Liver (tissue), 9 donors: ENCODE data around the gene MLN. TPM values are rescaled to one million over a fixed set of nuclear protein-coding genes. Genes with fewer than 3 reads are reported as not detected.

Experiments used
- DNase-seq: peaks from one replicate; pipeline ENCODE4 v3.0.0-alpha.2; 2017; ENCODE audit warnings: low spot score
- H3K27ac ChIP-seq, 2 donors: one replicate each; pipeline ENCODE4 v1.7.0; 2013; ENCODE audit warnings: inconsistent platforms in 2 of 2, low read length in 2 of 2, control low read depth in 1 of 2, low read depth in 1 of 2, mild to moderate bottlenecking in 1 of 2
- H3K27me3 ChIP-seq, 4 donors: one replicate each; pipeline versions ENCODE4 v1.6.1 to v1.7.0; 2013; ENCODE audit warnings: low read length in 3 of 4, inconsistent platforms in 1 of 4, mild to moderate bottlenecking in 1 of 4, moderate library complexity in 1 of 4; ENCODE audit not compliant: control insufficient read depth in 4 of 4, insufficient read depth in 4 of 4
- H3K36me3 ChIP-seq, 4 donors: one replicate each; pipeline versions ENCODE4 v1.6.1 to v1.7.0; 2013; ENCODE audit warnings: low read length in 3 of 4, mild to moderate bottlenecking in 3 of 4, low read depth in 1 of 4, moderate library complexity in 1 of 4; ENCODE audit not compliant: control insufficient read depth in 4 of 4, insufficient read depth in 3 of 4
- H3K4me1 ChIP-seq, 4 donors: one replicate each; pipeline versions ENCODE4 v1.6.1 to v1.7.0; 2013; ENCODE audit warnings: low read length in 3 of 4, mild to moderate bottlenecking in 3 of 4, moderate library complexity in 1 of 4; ENCODE audit not compliant: control insufficient read depth in 4 of 4, insufficient read depth in 4 of 4
- H3K4me3 ChIP-seq, 3 donors: one replicate each; pipeline versions ENCODE4 v1.6.1 to v1.7.0; 2013; ENCODE audit warnings: low read length in 3 of 3, control low read depth in 1 of 3, low read depth in 1 of 3, mild to moderate bottlenecking in 1 of 3
- H3K9ac ChIP-seq, 2 donors: one replicate each; pipeline ENCODE4 v1.7.0; 2013; ENCODE audit warnings: low read length in 2 of 2, mild to moderate bottlenecking in 2 of 2, moderate library complexity in 2 of 2, control low read depth in 1 of 2, low read depth in 1 of 2
- H3K9me3 ChIP-seq, 4 donors: one replicate each; pipeline versions ENCODE4 v1.6.1 to v1.7.0; 2013; ENCODE audit warnings: low read length in 3 of 4; ENCODE audit not compliant: control insufficient read depth in 4 of 4
- EGR1 ChIP-seq, 2 donors: IDR thresholded peaks; 2 replicates each; pipeline ENCODE4 v1.6.1; 2016 to 2018; ENCODE audit warnings: antibody characterized with exemption in 2 of 2, low read depth in 2 of 2
- FOXA1 ChIP-seq: IDR thresholded peaks from 2 replicates; pipeline ENCODE4 v1.6.1; 2016; ENCODE audit warnings: antibody characterized with exemption
- FOXA2 ChIP-seq: IDR thresholded peaks from 2 replicates; pipeline ENCODE4 v1.6.1; 2016; ENCODE audit warnings: antibody characterized with exemption
- GABPA ChIP-seq, 2 donors: IDR thresholded peaks in 1 of 2; conservative IDR thresholded peaks in 1 of 2; 2 replicates each; pipeline ENCODE4 v1.6.1; 2016; ENCODE audit warnings: antibody characterized with exemption in 2 of 2, mild to moderate bottlenecking in 1 of 2, moderate library complexity in 1 of 2
- HNF4A ChIP-seq, 2 donors: conservative IDR thresholded peaks; 2 replicates each; pipeline ENCODE4 v1.6.1; 2016; ENCODE audit warnings: antibody characterized with exemption in 2 of 2, mild to moderate bottlenecking in 2 of 2
- HNF4G ChIP-seq: IDR thresholded peaks from 2 replicates; pipeline ENCODE4 v1.6.1; 2016; ENCODE audit warnings: antibody characterized with exemption
- JUND ChIP-seq, 2 donors: IDR thresholded peaks; 2 replicates each; pipeline ENCODE4 v1.6.1; 2016; ENCODE audit warnings: antibody characterized with exemption in 2 of 2
- NR2F2 ChIP-seq: IDR thresholded peaks from 2 replicates; pipeline ENCODE4 v1.6.1; 2016; ENCODE audit warnings: antibody characterized with exemption
- RAD21 ChIP-seq, 2 donors: IDR thresholded peaks; 2 replicates each; pipeline ENCODE4 v1.6.1; 2016; ENCODE audit warnings: antibody characterized with exemption in 2 of 2, mild to moderate bottlenecking in 2 of 2
- SP1 ChIP-seq: IDR thresholded peaks from 2 replicates; pipeline ENCODE4 v1.6.1; 2018; ENCODE audit warnings: antibody characterized with exemption, mild to moderate bottlenecking
- TAF1 ChIP-seq: conservative IDR thresholded peaks from 2 replicates; pipeline ENCODE4 v1.6.1; 2016; ENCODE audit warnings: antibody characterized with exemption, mild to moderate bottlenecking
- YY1 ChIP-seq: IDR thresholded peaks from 2 replicates; pipeline ENCODE4 v1.6.1; 2016; ENCODE audit warnings: antibody characterized with exemption, mild to moderate bottlenecking
- whole genome bisulfite sequencing: extraction: QIAGEN DNeasy Blood & Tissue Kit; methylation state at CpG from one replicate; pipeline ENCODE4 v1.1.7; 2013; 5-methylcytosine and 5-hydroxymethylcytosine counted together
- polyA plus RNA-seq, 2 donors: library from polyadenylated mRNA; stranded (reverse) in 1 of 2; unstranded in 1 of 2; fragments of 200-250 nt in 1 of 2; fragments of >200 nt in 1 of 2; fragmentation: Nextera tagmentation in 1 of 2; extraction: Ambion mirVana in 1 of 2; gene quantifications; one replicate each; pipeline versions ENCODE4 v1.2.1 to v1.2.3, GENCODE V29; 2013 to 2015
- total RNA-seq, 2 donors: library from RNA; depleted of rRNA; stranded (reverse); fragments of >200 nt; gene quantifications; one replicate each; pipeline ENCODE4 v1.2.3, GENCODE V29; 2014
- TF ChIP-seq, protein P1 (sequence below): fragments of 150-350 bp; IDR thresholded peaks from 2 replicates; pipeline ENCODE4 v1.5.1; 2017; ENCODE audit warnings: improper control_type of control experiment, low read depth, low read length; ENCODE audit not compliant: missing input control
- TF ChIP-seq, protein P2 (sequence below): IDR thresholded peaks from 2 replicates; pipeline ENCODE4 v1.6.1; 2016; ENCODE audit warnings: antibody characterized with exemption
- TF ChIP-seq, protein P3 (sequence below): IDR thresholded peaks from 2 replicates; pipeline ENCODE4 v1.6.1; 2016; ENCODE audit warnings: antibody characterized with exemption
- TF ChIP-seq, protein P4 (sequence below): IDR thresholded peaks from 2 replicates; pipeline ENCODE4 v1.6.1; 2016; ENCODE audit warnings: antibody characterized with exemption
- donor health status: healthy.
- donor health status: healthy.
- donor health status: healthy.
- donor health status: healthy.
- donor health status: healthy.

MLN gene
- total and polyA plus RNA-seq, 4 donors: not detected

DNA sequence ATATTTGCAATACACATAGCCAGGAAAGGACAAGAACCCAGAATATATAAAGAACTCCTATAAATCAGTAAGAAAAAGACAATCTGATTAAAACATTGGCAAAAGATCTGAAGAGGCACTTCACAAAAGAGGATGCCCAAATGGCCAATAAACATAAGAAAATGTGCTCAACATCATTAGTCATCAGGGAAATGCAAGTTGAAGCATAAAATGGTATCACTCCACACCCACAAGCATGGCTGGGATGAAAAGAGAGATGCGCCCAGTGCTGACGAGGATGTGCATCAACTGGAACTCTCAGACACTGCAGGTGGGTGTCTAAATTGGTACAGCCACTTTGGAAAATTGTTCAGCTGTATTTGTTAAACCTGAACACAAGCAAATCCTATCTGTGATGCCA, 42.4 kb upstream of the MLN start:
- Histone ChIP-seq H3K4me1 (no peaks in the 10 kb centered on the region), H3K9me3 (no peaks in the 10 kb centered on the region), H3K9ac (no peak overlapping the region), H3K27ac (no peak overlapping the region), H3K27me3 (no peaks in the 10 kb centered on the region), H3K36me3 (no peaks in the 10 kb centered on the region), H3K4me3 (no peak overlapping the region)
- WGBS: 94% methylated on average over 2 of the region's 2 CpGs
- DNase-seq: no peak
- TF ChIP-seq, protein P1, sequence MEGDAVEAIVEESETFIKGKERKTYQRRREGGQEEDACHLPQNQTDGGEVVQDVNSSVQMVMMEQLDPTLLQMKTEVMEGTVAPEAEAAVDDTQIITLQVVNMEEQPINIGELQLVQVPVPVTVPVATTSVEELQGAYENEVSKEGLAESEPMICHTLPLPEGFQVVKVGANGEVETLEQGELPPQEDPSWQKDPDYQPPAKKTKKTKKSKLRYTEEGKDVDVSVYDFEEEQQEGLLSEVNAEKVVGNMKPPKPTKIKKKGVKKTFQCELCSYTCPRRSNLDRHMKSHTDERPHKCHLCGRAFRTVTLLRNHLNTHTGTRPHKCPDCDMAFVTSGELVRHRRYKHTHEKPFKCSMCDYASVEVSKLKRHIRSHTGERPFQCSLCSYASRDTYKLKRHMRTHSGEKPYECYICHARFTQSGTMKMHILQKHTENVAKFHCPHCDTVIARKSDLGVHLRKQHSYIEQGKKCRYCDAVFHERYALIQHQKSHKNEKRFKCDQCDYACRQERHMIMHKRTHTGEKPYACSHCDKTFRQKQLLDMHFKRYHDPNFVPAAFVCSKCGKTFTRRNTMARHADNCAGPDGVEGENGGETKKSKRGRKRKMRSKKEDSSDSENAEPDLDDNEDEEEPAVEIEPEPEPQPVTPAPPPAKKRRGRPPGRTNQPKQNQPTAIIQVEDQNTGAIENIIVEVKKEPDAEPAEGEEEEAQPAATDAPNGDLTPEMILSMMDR: no peak
- TF ChIP-seq HNF4A (conservative IDR thresholded peaks at IDR 0.05): no peak
- no peak for TF ChIP-seq TAF1
- TF ChIP-seq, protein P2, sequence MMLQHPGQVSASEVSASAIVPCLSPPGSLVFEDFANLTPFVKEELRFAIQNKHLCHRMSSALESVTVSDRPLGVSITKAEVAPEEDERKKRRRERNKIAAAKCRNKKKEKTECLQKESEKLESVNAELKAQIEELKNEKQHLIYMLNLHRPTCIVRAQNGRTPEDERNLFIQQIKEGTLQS: no peak
- TF ChIP-seq EGR1 (IDR thresholded peaks at IDR 0.05; ENCODE audit: low read depth in 2 of 2): no peak
- TF ChIP-seq HNF4G: no peak
- TF ChIP-seq YY1: no peak
- TF ChIP-seq, protein P3, sequence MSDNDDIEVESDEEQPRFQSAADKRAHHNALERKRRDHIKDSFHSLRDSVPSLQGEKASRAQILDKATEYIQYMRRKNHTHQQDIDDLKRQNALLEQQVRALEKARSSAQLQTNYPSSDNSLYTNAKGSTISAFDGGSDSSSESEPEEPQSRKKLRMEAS: no peak
- TF ChIP-seq NR2F2: no peak

DNA sequence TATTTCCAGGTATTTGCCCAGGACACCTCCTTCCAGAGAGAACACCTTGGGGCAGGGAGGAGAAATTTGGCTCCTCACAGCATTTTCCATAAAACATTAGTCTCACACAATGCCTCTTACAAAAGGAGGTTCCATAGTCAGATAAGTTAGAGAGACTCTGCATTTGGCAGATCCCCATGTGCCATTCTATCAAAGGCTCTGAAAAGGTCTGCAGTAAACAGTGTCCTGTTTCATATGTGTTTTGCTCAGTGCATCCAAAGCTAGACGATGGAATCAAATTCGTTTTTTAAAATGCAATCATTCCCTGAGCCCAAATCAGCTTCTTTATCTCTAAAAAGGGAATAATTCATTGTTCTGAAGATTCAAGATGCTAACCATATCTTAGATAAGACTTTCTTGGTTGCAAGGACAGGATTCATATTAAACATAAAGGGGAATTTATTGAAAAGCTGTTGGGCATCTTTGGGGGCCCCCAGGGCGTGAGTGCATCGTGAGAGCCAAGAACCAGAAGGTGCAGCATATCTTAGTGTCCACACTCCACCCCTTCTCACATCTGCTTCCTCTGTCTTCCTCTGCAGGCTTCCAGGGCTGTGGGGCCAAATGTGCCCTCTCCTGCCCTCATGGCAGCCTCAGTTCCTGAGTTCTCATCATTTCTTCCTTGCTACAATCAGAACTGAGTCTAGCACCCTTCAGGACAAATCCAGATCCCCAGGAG, 41.4 kb upstream of the MLN start:
- no peak overlapping the region for H3K9ac ChIP-seq
- no peak for TF ChIP-seq NR2F2
- TF ChIP-seq RAD21 (IDR thresholded peaks at IDR 0.05): no peak
- H3K4me3 ChIP-seq: no peak overlapping the region
- WGBS: 72% methylated on average over 4 of the region's 4 CpGs
- H3K36me3 ChIP-seq: no peaks in the 10 kb centered on the region
- no peak for DNase-seq
- no peaks in the 10 kb centered on the region for H3K9me3 ChIP-seq
- H3K4me1 ChIP-seq: peaks cover 0 to 4% (median 1%) of the 10 kb centered on the region in 4 donors
- no peak overlapping the region for H3K27ac ChIP-seq
- H3K27me3 ChIP-seq: no peaks in the 10 kb centered on the region

DNA sequence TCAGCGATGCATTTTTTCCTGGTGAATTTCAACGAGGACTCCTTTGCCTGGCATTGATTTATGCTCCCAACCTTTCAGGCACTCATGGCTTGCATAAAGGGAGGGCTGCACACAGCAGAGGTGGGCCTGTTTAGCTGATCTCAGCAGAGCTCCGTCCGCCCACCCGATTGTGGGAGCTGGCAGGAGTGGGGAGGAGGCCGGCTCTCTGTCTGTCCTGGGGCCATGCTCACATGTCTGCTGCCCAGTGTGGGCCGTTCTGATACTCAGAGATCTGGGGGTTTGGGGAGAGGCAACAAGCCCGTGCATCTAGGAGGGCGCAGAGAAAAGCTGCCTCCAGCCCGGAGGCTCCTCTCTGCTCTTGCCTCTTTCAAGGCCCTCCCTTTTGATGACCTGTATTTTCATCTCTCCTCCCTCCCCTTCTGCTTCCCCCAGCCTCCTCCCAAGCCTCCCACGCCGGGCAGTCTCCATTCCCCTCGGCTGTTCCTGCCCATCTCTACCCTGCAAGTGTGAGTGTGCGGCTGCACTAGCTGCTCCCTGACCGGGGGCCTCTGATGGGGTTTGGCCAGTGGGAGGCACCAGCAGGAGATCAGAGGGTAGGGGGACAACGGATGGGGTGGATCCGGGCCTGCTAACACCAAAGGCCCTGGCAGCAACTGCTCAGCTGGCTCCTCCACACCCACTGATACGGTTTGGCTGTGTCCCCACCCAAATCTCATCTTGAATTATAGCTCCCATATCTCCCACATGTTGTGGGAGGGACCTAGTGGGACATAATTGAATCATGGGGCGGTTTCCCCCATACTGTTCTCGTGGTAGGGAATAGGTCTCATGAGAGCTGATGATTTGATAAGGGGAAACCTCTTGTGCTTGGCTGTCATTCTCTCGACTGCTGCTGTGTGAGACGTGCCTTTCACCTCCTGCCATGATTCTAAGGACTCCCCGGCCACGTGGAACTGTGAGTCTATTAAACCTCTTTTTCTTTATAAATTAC, 39.6 kb upstream of the MLN start:
- 88% methylated on average over 24 of the region's 24 CpGs for WGBS
- DNase-seq: no peak
- peaks cover 2 to 4% (median 3%) of the 10 kb centered on the region in 4 donors for H3K4me1 ChIP-seq

More for the DNA sequence above, 39.6 kb upstream of the MLN start:
- H3K9me3 ChIP-seq: no peaks in the 10 kb centered on the region
- no peaks in the 10 kb centered on the region for H3K36me3 ChIP-seq
- no peak overlapping the region for H3K27ac ChIP-seq
- no peak overlapping the region for H3K9ac ChIP-seq
- TF ChIP-seq, protein P2: no peak
- TF ChIP-seq JUND (IDR thresholded peaks at IDR 0.05) (no peak), RAD21 (IDR thresholded peaks at IDR 0.05) (no peak), FOXA1 (no peak), FOXA2 (no peak), YY1 (no peak), HNF4A (conservative IDR thresholded peaks at IDR 0.05) (no peak), TAF1 (no peak), SP1 (no peak), NR2F2 (no peak), GABPA (IDR thresholded peaks at IDR 0.05 in 1 of 2, conservative IDR thresholded peaks at IDR 0.05 in 1 of 2) (no peak), HNF4G (no peak)
- TF ChIP-seq, protein P3: no peak
- TF ChIP-seq, protein P1: no peak
- TF ChIP-seq, protein P4, sequence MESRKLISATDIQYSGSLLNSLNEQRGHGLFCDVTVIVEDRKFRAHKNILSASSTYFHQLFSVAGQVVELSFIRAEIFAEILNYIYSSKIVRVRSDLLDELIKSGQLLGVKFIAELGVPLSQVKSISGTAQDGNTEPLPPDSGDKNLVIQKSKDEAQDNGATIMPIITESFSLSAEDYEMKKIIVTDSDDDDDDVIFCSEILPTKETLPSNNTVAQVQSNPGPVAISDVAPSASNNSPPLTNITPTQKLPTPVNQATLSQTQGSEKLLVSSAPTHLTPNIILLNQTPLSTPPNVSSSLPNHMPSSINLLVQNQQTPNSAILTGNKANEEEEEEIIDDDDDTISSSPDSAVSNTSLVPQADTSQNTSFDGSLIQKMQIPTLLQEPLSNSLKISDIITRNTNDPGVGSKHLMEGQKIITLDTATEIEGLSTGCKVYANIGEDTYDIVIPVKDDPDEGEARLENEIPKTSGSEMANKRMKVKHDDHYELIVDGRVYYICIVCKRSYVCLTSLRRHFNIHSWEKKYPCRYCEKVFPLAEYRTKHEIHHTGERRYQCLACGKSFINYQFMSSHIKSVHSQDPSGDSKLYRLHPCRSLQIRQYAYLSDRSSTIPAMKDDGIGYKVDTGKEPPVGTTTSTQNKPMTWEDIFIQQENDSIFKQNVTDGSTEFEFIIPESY: no peak
- no peaks in the 10 kb centered on the region for H3K27me3 ChIP-seq
- H3K4me3 ChIP-seq: no peak overlapping the region
